ENCODE results near the gene DMBX1.

DNA sequence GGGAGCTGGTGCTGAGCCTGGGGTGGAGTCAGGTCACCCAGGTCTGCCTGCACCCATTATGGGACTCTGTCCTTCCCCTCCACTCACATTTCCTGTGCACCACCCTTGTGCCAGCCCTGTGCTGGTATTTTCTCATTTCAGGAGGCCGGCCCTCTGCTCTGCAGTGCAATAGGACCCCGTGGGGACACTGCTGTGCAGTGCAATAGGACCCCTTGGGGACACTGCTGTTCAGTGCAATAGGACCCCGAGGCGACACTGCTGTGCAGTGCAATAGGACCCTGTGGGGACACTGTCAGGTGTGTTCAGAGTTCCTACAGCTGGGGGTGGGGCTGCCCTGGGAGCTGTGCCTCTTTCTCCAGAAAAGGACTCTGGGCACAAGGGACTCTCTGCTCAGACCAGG, 36.2 kb upstream of the DMBX1 start:
- TF ChIP-seq, protein P1, sequence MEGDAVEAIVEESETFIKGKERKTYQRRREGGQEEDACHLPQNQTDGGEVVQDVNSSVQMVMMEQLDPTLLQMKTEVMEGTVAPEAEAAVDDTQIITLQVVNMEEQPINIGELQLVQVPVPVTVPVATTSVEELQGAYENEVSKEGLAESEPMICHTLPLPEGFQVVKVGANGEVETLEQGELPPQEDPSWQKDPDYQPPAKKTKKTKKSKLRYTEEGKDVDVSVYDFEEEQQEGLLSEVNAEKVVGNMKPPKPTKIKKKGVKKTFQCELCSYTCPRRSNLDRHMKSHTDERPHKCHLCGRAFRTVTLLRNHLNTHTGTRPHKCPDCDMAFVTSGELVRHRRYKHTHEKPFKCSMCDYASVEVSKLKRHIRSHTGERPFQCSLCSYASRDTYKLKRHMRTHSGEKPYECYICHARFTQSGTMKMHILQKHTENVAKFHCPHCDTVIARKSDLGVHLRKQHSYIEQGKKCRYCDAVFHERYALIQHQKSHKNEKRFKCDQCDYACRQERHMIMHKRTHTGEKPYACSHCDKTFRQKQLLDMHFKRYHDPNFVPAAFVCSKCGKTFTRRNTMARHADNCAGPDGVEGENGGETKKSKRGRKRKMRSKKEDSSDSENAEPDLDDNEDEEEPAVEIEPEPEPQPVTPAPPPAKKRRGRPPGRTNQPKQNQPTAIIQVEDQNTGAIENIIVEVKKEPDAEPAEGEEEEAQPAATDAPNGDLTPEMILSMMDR (IDR thresholded peaks at IDR 0.05; ENCODE audit: low read length): no peak
- no peak for TF ChIP-seq EZH2 (IDR thresholded peaks at IDR 0.05; ENCODE audit: borderline replicate concordance, low read length)
